ENCODE measurements around the gene HIVEP1.

DNA sequence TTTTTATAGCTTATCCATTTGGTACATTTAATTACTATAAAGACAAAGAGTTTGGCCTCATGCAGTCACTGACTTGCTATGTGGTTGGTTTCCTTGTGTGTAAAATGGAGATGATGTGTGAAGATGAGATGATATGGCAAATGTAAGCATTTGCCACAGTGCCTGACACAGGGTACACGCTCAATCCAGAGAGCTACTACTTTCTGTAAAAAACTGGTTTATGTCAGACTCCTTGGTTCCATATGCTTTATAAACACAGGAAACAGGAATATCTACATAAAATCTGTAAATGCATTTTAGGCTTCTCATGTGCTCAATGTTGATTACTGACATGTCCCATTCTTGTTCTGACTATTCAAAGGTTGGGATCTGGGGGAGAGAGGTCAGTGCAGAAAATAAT, 10.4 kb downstream of the HIVEP1 start:
- TF ChIP-seq, protein P1, sequence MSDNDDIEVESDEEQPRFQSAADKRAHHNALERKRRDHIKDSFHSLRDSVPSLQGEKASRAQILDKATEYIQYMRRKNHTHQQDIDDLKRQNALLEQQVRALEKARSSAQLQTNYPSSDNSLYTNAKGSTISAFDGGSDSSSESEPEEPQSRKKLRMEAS (IDR thresholded peaks at IDR 0.05): no peak
- TF ChIP-seq CTCF (IDR thresholded peaks at IDR 0.05; ENCODE audit: low read depth, low read length, missing input control) (no peak), RAD21 (IDR thresholded peaks at IDR 0.05) (no peak), SP1 (IDR thresholded peaks at IDR 0.05) (no peak), TAF1 (conservative IDR thresholded peaks at IDR 0.05) (no peak), YY1 (IDR thresholded peaks at IDR 0.05) (no peak), JUND (IDR thresholded peaks at IDR 0.05) (no peak), ZBTB33 (IDR thresholded peaks at IDR 0.05) (no peak), FOXA1 (IDR thresholded peaks at IDR 0.05) (no peak)
- TF ChIP-seq, protein P2, sequence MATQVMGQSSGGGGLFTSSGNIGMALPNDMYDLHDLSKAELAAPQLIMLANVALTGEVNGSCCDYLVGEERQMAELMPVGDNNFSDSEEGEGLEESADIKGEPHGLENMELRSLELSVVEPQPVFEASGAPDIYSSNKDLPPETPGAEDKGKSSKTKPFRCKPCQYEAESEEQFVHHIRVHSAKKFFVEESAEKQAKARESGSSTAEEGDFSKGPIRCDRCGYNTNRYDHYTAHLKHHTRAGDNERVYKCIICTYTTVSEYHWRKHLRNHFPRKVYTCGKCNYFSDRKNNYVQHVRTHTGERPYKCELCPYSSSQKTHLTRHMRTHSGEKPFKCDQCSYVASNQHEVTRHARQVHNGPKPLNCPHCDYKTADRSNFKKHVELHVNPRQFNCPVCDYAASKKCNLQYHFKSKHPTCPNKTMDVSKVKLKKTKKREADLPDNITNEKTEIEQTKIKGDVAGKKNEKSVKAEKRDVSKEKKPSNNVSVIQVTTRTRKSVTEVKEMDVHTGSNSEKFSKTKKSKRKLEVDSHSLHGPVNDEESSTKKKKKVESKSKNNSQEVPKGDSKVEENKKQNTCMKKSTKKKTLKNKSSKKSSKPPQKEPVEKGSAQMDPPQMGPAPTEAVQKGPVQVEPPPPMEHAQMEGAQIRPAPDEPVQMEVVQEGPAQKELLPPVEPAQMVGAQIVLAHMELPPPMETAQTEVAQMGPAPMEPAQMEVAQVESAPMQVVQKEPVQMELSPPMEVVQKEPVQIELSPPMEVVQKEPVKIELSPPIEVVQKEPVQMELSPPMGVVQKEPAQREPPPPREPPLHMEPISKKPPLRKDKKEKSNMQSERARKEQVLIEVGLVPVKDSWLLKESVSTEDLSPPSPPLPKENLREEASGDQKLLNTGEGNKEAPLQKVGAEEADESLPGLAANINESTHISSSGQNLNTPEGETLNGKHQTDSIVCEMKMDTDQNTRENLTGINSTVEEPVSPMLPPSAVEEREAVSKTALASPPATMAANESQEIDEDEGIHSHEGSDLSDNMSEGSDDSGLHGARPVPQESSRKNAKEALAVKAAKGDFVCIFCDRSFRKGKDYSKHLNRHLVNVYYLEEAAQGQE (IDR thresholded peaks at IDR 0.05): no peak
